ENCODE data around the gene CRLF2. TPM values are rescaled to one million over a fixed set of nuclear protein-coding genes. Genes with fewer than 3 reads are reported as not detected.
"Not testable (repeated sequence)": the region's sequence is repeated elsewhere in the genome, so short reads cannot be mapped to it uniquely, and the experiment has no call there.

CRLF2 gene
- total RNA-seq, 1 experiment from 2014 or later, result not detected

DNA sequence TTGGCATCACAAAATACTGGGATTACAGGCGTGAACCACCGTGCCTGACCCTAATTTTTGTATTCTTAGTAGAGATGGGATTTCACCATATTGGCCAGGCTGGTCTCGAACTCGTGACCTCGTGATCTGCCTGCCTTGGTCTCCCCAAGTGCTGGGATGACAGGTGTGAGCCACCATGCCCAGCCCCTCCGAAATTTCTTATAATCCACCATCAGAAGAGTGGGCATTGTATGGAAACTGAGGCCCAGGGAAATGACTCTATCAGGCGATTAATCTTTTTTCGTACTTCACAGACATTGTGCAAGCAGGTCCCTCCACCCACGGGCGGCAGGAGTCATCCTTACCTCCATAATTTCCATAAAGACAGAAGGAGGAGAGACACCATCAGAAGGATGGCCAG, 16.0 kb downstream of the CRLF2 start (continued):
- no peak for TF ChIP-seq ETV6 (CRISPR knock-in tag; IDR thresholded peaks at IDR 0.05)
- TF ChIP-seq, protein P1, sequence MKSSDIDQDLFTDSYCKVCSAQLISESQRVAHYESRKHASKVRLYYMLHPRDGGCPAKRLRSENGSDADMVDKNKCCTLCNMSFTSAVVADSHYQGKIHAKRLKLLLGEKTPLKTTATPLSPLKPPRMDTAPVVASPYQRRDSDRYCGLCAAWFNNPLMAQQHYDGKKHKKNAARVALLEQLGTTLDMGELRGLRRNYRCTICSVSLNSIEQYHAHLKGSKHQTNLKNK (CRISPR knock-in tag; IDR thresholded peaks at IDR 0.05), result no peak
- no peak for TF ChIP-seq ZNF138 (CRISPR knock-in tag; conservative IDR thresholded peaks at IDR 0.05)
- TF ChIP-seq, protein P2, sequence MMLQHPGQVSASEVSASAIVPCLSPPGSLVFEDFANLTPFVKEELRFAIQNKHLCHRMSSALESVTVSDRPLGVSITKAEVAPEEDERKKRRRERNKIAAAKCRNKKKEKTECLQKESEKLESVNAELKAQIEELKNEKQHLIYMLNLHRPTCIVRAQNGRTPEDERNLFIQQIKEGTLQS (CRISPR knock-in tag; conservative IDR thresholded peaks at IDR 0.05), result no peak
- TF ChIP-seq NR3C1 (CRISPR knock-in tag; conservative IDR thresholded peaks at IDR 0.05; ENCODE audit: low read depth), result no peak

DNA sequence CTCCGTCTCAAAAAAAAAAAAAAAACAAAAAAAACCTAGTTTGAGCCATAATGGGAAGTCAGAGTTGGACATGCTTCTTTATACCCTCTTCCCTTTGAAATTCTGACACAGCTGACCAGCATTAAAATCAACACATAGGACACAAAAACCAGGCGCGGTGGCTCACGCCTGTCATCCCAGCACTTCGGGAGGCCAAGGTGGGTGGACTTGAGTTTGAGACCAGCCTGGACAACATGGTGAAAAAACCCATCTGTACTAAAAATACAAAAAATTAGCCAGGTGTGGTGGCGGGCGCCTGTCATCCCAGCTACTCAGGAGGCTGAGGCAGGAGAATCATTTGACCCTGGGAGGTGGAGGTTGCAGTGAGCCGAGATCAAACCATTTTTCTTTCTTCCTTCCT, 20.3 kb downstream of the CRLF2 start:
- H3K27ac Mint-ChIP-seq; H3K9me3 Mint-ChIP-seq; H3K4me1 Mint-ChIP-seq; H3K36me3 Mint-ChIP-seq; H3K27me3 Mint-ChIP-seq (ENCODE audit: low read depth); H3K4me3 Mint-ChIP-seq; ATAC-seq; DNase-seq (ENCODE audit: low spot score); POLR2A ChIA-PET; CTCF ChIA-PET: not testable (repeated sequence)

DNA sequence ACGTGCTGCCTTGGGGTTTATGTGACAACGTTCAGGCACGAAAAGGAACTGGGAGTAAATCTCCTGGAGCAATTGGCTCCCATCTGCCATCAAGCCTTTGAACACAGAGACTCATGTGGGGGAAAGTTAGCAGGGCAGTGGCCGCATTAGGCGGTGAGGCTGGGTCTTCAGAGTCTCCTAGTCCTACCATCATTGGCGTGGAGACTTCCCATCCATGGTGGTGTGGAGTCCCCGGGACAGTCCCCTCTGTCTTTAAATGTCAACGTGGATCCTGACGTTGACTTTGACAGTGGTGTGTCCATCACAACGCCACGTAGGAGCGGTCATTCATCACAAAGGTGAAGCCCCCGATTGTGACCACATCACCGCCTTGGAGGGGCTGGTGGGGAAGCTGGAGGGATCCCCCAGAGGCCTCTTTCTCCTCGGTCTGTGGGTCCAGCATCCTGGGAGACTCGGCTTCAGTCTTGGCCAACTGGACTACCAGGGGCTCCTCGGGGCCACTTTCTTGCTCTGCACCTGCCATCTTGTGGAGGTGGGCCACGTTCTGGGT, 21.8 kb downstream of the CRLF2 start:
- no peaks in the 10 kb centered on the region for H3K4me1 Mint-ChIP-seq
- peaks cover 3% of the 10 kb centered on the region for H3K9me3 Mint-ChIP-seq
- ATAC-seq (no peak), DNase-seq (ENCODE audit: low spot score) (no peak)
- CTCF ChIA-PET, result no interaction called here
- H3K27ac Mint-ChIP-seq, result no peak overlapping the region
- no peak overlapping the region for H3K4me3 Mint-ChIP-seq
- H3K36me3 Mint-ChIP-seq, result no peaks in the 10 kb centered on the region
- TF ChIP-seq HMGA2 (CRISPR knock-in tag; IDR thresholded peaks at IDR 0.05) (no peak), NR3C1 (CRISPR knock-in tag; conservative IDR thresholded peaks at IDR 0.05; ENCODE audit: low read depth) (no peak), JAZF1 (CRISPR knock-in tag; IDR thresholded peaks at IDR 0.05) (no peak), NR2C2 (CRISPR knock-in tag; IDR thresholded peaks at IDR 0.05) (no peak), ETV6 (CRISPR knock-in tag; IDR thresholded peaks at IDR 0.05) (no peak), FOXP1 (CRISPR knock-in tag; IDR thresholded peaks at IDR 0.05; ENCODE audit: borderline replicate concordance) (no peak), GRHL2 (CRISPR knock-in tag; IDR thresholded peaks at IDR 0.05; ENCODE audit: insufficient replicate concordance, severe bottlenecking) (no peak), CREM (CRISPR knock-in tag; IDR thresholded peaks at IDR 0.05) (no peak)
- TF ChIP-seq, protein P3, sequence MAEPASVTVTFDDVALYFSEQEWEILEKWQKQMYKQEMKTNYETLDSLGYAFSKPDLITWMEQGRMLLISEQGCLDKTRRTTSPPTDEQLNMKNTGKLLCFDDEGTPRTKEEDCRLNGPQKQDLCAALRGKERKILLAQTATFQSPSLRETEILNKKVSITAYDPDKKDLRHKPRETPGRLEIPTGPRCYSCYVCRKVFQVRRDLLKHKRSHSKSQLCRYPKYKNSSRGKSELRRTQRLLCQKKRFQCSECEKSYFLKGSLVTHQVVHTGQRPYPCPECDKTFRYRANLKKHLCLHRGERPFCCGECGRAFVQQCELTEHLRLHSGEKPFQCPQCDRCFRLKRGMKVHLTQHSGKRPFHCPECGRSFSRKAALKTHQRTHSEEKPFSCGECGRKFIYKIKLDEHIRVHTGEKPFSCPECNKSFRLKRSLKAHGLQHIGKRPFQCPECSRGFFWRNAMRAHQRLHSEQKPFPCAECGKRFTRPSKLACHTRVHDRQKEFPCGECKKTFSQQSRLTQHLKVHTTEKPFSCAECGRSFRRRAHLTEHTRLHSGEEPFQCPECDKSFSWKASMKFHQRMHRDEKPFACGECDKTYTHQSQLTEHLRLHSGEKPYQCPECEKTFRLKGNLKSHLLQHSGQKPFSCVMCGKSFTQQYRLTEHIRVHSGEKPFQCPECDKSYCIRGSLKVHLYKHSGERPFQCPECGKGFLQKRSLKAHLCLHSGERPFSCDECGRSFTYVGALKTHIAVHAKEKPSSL (CRISPR knock-in tag; conservative IDR thresholded peaks at IDR 0.05), result no peak
- TF ChIP-seq, protein P4, sequence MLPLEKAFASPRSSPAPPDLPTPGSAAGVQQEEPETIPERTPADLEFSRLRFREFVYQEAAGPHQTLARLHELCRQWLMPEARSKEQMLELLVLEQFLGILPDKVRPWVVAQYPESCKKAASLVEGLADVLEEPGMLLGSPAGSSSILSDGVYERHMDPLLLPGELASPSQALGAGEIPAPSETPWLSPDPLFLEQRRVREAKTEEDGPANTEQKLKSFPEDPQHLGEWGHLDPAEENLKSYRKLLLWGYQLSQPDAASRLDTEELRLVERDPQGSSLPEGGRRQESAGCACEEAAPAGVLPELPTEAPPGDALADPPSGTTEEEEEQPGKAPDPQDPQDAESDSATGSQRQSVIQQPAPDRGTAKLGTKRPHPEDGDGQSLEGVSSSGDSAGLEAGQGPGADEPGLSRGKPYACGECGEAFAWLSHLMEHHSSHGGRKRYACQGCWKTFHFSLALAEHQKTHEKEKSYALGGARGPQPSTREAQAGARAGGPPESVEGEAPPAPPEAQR (CRISPR knock-in tag; IDR thresholded peaks at IDR 0.05), result no peak
- TF ChIP-seq, protein P5, sequence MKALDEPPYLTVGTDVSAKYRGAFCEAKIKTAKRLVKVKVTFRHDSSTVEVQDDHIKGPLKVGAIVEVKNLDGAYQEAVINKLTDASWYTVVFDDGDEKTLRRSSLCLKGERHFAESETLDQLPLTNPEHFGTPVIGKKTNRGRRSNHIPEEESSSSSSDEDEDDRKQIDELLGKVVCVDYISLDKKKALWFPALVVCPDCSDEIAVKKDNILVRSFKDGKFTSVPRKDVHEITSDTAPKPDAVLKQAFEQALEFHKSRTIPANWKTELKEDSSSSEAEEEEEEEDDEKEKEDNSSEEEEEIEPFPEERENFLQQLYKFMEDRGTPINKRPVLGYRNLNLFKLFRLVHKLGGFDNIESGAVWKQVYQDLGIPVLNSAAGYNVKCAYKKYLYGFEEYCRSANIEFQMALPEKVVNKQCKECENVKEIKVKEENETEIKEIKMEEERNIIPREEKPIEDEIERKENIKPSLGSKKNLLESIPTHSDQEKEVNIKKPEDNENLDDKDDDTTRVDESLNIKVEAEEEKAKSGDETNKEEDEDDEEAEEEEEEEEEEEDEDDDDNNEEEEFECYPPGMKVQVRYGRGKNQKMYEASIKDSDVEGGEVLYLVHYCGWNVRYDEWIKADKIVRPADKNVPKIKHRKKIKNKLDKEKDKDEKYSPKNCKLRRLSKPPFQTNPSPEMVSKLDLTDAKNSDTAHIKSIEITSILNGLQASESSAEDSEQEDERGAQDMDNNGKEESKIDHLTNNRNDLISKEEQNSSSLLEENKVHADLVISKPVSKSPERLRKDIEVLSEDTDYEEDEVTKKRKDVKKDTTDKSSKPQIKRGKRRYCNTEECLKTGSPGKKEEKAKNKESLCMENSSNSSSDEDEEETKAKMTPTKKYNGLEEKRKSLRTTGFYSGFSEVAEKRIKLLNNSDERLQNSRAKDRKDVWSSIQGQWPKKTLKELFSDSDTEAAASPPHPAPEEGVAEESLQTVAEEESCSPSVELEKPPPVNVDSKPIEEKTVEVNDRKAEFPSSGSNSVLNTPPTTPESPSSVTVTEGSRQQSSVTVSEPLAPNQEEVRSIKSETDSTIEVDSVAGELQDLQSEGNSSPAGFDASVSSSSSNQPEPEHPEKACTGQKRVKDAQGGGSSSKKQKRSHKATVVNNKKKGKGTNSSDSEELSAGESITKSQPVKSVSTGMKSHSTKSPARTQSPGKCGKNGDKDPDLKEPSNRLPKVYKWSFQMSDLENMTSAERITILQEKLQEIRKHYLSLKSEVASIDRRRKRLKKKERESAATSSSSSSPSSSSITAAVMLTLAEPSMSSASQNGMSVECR (CRISPR knock-in tag; IDR thresholded peaks at IDR 0.05; ENCODE audit: borderline replicate concordance), result no peak
- TF ChIP-seq, protein P6, sequence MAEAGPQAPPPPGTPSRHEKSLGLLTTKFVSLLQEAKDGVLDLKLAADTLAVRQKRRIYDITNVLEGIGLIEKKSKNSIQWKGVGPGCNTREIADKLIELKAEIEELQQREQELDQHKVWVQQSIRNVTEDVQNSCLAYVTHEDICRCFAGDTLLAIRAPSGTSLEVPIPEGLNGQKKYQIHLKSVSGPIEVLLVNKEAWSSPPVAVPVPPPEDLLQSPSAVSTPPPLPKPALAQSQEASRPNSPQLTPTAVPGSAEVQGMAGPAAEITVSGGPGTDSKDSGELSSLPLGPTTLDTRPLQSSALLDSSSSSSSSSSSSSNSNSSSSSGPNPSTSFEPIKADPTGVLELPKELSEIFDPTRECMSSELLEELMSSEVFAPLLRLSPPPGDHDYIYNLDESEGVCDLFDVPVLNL (CRISPR knock-in tag; IDR thresholded peaks at IDR 0.05; ENCODE audit: borderline replicate concordance, low read depth), result no peak
- POLR2A ChIA-PET, result no interaction called here
- H3K27me3 Mint-ChIP-seq (ENCODE audit: low read depth), result no peaks in the 10 kb centered on the region; the same call in 1 of the 2 replicates
